SK-N-SH (cell line): ENCODE data around the gene ZNF396. TPM values are rescaled to one million over a fixed set of nuclear protein-coding genes. Genes with fewer than 3 reads are reported as not detected.

Source experiments
- CTCF ChIA-PET: fragments of 300-600, 350-600 bp; formaldehyde crosslinking; extraction: SDS; loops from one replicate; lab custom pipeline; 2021; lab: Yijun Ruan, JAX
- POLR2A ChIA-PET: fragments of 350-600 bp; sonication (Branson Sonifier 250); formaldehyde crosslinking; extraction: SDS; loops from one replicate; lab custom pipeline; 2020; ENCODE audit warnings: antibody characterized with exemption, inconsistent platforms; lab: Yijun Ruan, JAX
- DNase-seq: peaks from one replicate; pipeline ENCODE4 v3.0.0; 2012
- H2AFZ ChIP-seq: fragments of 200-600 bp; sonication (generic); 2 replicates; pipeline ENCODE4 v1.8.1; 2016; ENCODE audit warnings: antibody characterized with exemption, mild to moderate bottlenecking, low read depth
- H3F3A ChIP-seq: fragments of 200-600 bp; sonication (generic); replicated peaks from 2 replicates; pipeline ENCODE3; 2016; ENCODE audit warnings: antibody characterized with exemption, mild to moderate bottlenecking; ENCODE audit not compliant: insufficient read depth
- H3K27ac ChIP-seq, 2 experiments: fragments of 200-500 bp in 1 of 2; fragments of 200-600 bp in 1 of 2; sonication (Bioruptor generic) in 1 of 2; sonication (generic), shearing (Covaris generic) in 1 of 2; 2 replicates each; pipeline versions ENCODE4 v1.5.1 to v1.6.1; 2014 to 2016; ENCODE audit warnings: low read depth in 2 of 2, inconsistent platforms in 1 of 2, low read length in 1 of 2, mild to moderate bottlenecking in 1 of 2, mixed read lengths in 1 of 2
- H3K27me3 ChIP-seq: fragments of 200-600 bp; sonication (generic), shearing (Covaris generic); 2 replicates; pipeline ENCODE4 v1.6.1; 2016; ENCODE audit warnings: mixed run types; ENCODE audit not compliant: insufficient read depth
- H3K36me3 ChIP-seq, 2 experiments: fragments of 200-500 bp in 1 of 2; fragments of 200-600 bp in 1 of 2; sonication (Bioruptor generic) in 1 of 2; sonication (generic) in 1 of 2; replicated peaks in 1 of 2; 2 replicates each; pipeline versions ENCODE3 to v1.5.1; 2014 to 2016; ENCODE audit warnings: low read length in 1 of 2, mild to moderate bottlenecking in 1 of 2; ENCODE audit not compliant: insufficient read depth in 2 of 2, control insufficient read depth in 1 of 2
- H3K4me1 ChIP-seq, 2 experiments: fragments of 200-500 bp in 1 of 2; fragments of 200-600 bp in 1 of 2; sonication (Bioruptor generic) in 1 of 2; sonication (generic), shearing (Covaris generic) in 1 of 2; 2 replicates each; pipeline versions ENCODE4 v1.5.1 to v1.6.1; 2014 to 2016; ENCODE audit warnings: low read depth in 1 of 2, low read length in 1 of 2, mixed run types in 1 of 2; ENCODE audit not compliant: insufficient read depth in 2 of 2, control insufficient read depth in 1 of 2
- H3K4me2 ChIP-seq: fragments of 200-600 bp; sonication (generic), shearing (Covaris generic); 2 replicates; pipeline ENCODE4 v1.6.1; 2017; ENCODE audit warnings: mixed run types
- H3K4me3 ChIP-seq, 2 experiments: fragments of 200-500 bp in 1 of 2; fragments of 200-600 bp in 1 of 2; sonication (Bioruptor generic) in 1 of 2; sonication (generic), shearing (Covaris generic) in 1 of 2; 2 replicates each; pipeline versions ENCODE4 v1.5.1 to v1.8.1; 2014 to 2016; ENCODE audit warnings: low read depth in 2 of 2, inconsistent platforms in 1 of 2, low read length in 1 of 2, mild to moderate bottlenecking in 1 of 2, mixed read lengths in 1 of 2, moderate library complexity in 1 of 2
- H3K79me2 ChIP-seq: fragments of 200-600 bp; sonication (generic); 2 replicates; pipeline ENCODE4 v1.8.1; 2017; ENCODE audit warnings: mild to moderate bottlenecking; ENCODE audit not compliant: insufficient read depth
- H3K9ac ChIP-seq: fragments of 200-600 bp; sonication (generic); 2 replicates; pipeline ENCODE4 v1.6.1; 2017; ENCODE audit warnings: mixed run types
- H3K9me2 ChIP-seq: fragments of 200-600 bp; sonication (generic); 2 replicates; pipeline ENCODE4 v1.6.1; 2017; ENCODE audit warnings: mixed run types
- H3K9me3 ChIP-seq: fragments of 200-600 bp; sonication (generic); 2 replicates; pipeline ENCODE4 v1.6.1; 2017; ENCODE audit warnings: mixed run types, mild to moderate bottlenecking, moderate library complexity
- H4K20me1 ChIP-seq: fragments of 200-600 bp; sonication (generic); 2 replicates; pipeline ENCODE4 v1.6.1; 2017; ENCODE audit warnings: mild to moderate bottlenecking, mixed run types; ENCODE audit not compliant: insufficient read depth
- MAX ChIP-seq: IDR thresholded peaks from 2 replicates; pipeline ENCODE4 v1.4.0; 2012; ENCODE audit warnings: low read depth
- MEF2A ChIP-seq: IDR thresholded peaks from 2 replicates; pipeline ENCODE4 v1.4.0; 2012; ENCODE audit warnings: low read depth, borderline replicate concordance
- MXI1 ChIP-seq: IDR thresholded peaks from 2 replicates; pipeline ENCODE4 v1.6.1; 2012; ENCODE audit warnings: mild to moderate bottlenecking, low read depth, low read length, improper control_type of control experiment
- NRF1 ChIP-seq: IDR thresholded peaks from 2 replicates; pipeline ENCODE4 v1.6.1; 2012; ENCODE audit warnings: low read depth, mild to moderate bottlenecking, low read length
- RAD21 ChIP-seq: IDR thresholded peaks from 2 replicates; pipeline ENCODE4 v1.6.1; 2012; ENCODE audit warnings: mild to moderate bottlenecking, low read length
- REST ChIP-seq: IDR thresholded peaks from 2 replicates; pipeline ENCODE4 v1.6.1; 2012; ENCODE audit warnings: mild to moderate bottlenecking, low read depth, low read length, moderate library complexity
- RFX5 ChIP-seq: IDR thresholded peaks from 2 replicates; pipeline ENCODE4 v1.6.1; 2012; ENCODE audit warnings: mild to moderate bottlenecking, improper control_type of control experiment, low read length
- SMC3 ChIP-seq: IDR thresholded peaks from 2 replicates; pipeline ENCODE4 v1.6.1; 2012; ENCODE audit warnings: low read depth, low read length, improper control_type of control experiment
- WGBS: methylation state at CpG from one replicate; pipeline ENCODE4 v1.1.6; 2017; ENCODE audit warnings: low lambda C conversion rate; 5-methylcytosine and 5-hydroxymethylcytosine counted together
- polyA plus RNA-seq, 3 experiments: library from polyadenylated mRNA; depleted of rRNA; stranded (reverse); fragments of >200 nt; gene quantifications; 2 replicates each; pipeline ENCODE4 v1.2.3, GENCODE V29; 2012
- TF ChIP-seq, protein P1 (sequence below): fragments of 150-350 bp; IDR thresholded peaks from 2 replicates; pipeline ENCODE4 v1.6.1; 2016; ENCODE audit warnings: mild to moderate bottlenecking, low read depth, low read length

The ZNF396 gene
- polyA plus RNA-seq, 1 of the 3 experiments (the other 2 are of a cell fraction): 0.41 TPM

GRCh38 chr18:35331367-35332087, 45.6 kb downstream of the ZNF396 start:
- ChIA-PET CTCF (no interaction called here), POLR2A (no interaction called here)
- Histone ChIP-seq H4K20me1 (no peaks in the 10 kb centered on the region; the same call in 1 of the 2 replicates), H3K9me3 (0 out of 2 replicates have a peak, but pooled peaks cover 12% of the 10 kb centered on the region), H3K79me2 (peaks cover 17% of the 10 kb centered on the region), H3K4me3 (no peak overlapping the region), H2AFZ (no peak overlapping the region), H3K9ac (no peak overlapping the region), H3F3A (no peaks in the 10 kb centered on the region), H3K27me3 (no peaks in the 10 kb centered on the region), H3K27ac (no peak overlapping the region), H3K4me1 (no peaks in the 10 kb centered on the region), H3K4me2 (no peak overlapping the region), H3K9me2 (no peaks in the 10 kb centered on the region)
- DNase-seq: no peak
- 92% methylated on average over 4 of the region's 4 CpGs for WGBS
- TF ChIP-seq SMC3: no peak
- TF ChIP-seq, all 33 proteins: peak for 0
- H3K36me3 ChIP-seq: peaks cover 50 to 52% of the 10 kb centered on the region in 2 experiments

DNA sequence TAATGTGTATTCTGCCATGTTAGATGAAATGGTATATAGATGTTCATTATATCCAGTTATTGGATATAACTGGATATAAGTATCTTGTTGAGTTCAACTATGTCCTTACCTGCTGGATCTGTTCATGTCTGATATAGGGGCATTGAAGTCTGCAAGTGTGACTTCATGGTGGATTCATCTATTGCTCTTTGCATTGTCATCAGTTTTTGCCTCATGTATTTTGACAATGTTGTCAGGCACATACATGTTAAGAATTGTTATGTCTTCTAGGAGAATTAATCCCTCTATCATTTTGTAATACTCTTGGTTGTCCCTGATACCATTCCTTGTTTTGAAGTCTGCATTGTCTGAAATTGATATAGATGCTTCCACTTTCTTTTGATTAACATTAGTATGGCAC, 48.3 kb downstream of the ZNF396 start:
- TF ChIP-seq RFX5 (no peak), MXI1 (no peak), MAX (no peak), RAD21 (no peak), MEF2A (no peak), NRF1 (no peak), REST (no peak)
- TF ChIP-seq, protein P1, sequence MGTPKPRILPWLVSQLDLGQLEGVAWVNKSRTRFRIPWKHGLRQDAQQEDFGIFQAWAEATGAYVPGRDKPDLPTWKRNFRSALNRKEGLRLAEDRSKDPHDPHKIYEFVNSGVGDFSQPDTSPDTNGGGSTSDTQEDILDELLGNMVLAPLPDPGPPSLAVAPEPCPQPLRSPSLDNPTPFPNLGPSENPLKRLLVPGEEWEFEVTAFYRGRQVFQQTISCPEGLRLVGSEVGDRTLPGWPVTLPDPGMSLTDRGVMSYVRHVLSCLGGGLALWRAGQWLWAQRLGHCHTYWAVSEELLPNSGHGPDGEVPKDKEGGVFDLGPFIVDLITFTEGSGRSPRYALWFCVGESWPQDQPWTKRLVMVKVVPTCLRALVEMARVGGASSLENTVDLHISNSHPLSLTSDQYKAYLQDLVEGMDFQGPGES: no peak
- Histone ChIP-seq H3F3A (no peaks in the 10 kb centered on the region), H2AFZ (no peak overlapping the region), H3K9me2 (no peaks in the 10 kb centered on the region), H3K9ac (no peak overlapping the region), H3K9me3 (0 out of 2 replicates have a peak, but pooled peaks cover 12% of the 10 kb centered on the region), H3K4me2 (no peak overlapping the region), H3K79me2 (peaks cover 3% of the 10 kb centered on the region; the same call in 1 of the 2 replicates), H3K4me1 (no peaks in the 10 kb centered on the region), H3K27me3 (no peaks in the 10 kb centered on the region), H3K4me3 (no peak overlapping the region), H3K27ac (no peak overlapping the region), H3K36me3 (peaks cover 24 to 26% of the 10 kb centered on the region in 2 experiments), H4K20me1 (no peaks in the 10 kb centered on the region; the same call in 1 of the 2 replicates)
- CTCF ChIA-PET: no interaction called here
- POLR2A ChIA-PET: no interaction called here
- no peak for DNase-seq
